Measurements from ENCODE around the gene EYA2.

Gene EYA2

DNA sequence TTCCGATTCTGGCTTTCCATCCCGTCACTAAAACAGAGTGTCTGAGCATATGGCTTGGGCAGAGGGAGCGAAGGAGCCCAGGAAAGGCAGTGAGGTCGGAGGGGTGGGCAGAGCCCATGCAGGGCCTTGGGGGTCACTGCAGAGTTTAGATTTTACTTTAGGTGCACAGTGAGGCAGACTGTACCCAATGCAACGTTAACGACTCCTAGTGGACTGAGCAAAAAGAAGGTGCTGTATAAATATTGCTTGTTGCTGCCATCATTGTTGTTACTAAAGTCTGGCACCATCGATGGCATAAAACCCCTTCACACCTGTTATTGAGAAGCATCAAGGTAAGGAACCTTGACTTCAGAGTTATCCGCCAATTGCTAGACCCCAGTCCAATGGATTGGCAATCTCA is 119.0 kb downstream of the EYA2 start:
- DNase-seq = no peak

DNA sequence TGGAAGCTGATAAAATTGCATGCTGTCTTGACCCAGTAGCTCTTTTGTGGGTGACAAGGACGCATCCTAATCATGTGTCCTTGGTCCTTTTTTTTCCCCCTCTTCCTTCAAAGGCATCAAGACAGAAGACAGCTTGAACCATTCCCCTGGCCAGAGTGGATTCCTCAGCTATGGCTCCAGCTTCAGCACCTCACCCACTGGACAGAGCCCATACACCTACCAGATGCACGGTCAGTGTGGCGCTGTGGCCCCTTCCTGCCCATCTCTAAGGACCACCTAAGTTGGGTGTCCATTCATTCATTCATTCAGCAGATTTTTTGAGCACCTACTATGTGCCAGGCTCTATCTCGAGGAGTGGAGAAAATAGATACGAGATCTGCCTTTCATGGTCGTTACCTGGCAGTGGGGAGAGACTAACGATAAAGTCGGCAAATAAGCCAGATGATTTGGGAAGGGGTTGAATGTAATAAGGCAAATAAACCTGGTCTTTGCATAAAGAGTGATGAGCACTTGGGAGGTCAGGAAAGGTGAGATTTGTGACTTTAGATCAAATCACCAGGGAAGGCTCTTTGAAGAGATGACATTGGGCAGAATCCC is 121.5 kb downstream of the EYA2 start:
- no peak for DNase-seq

GRCh38 chr20:47018381-47018780 is 123.7 kb downstream of the EYA2 start:
- DNase-seq = no peak

DNA sequence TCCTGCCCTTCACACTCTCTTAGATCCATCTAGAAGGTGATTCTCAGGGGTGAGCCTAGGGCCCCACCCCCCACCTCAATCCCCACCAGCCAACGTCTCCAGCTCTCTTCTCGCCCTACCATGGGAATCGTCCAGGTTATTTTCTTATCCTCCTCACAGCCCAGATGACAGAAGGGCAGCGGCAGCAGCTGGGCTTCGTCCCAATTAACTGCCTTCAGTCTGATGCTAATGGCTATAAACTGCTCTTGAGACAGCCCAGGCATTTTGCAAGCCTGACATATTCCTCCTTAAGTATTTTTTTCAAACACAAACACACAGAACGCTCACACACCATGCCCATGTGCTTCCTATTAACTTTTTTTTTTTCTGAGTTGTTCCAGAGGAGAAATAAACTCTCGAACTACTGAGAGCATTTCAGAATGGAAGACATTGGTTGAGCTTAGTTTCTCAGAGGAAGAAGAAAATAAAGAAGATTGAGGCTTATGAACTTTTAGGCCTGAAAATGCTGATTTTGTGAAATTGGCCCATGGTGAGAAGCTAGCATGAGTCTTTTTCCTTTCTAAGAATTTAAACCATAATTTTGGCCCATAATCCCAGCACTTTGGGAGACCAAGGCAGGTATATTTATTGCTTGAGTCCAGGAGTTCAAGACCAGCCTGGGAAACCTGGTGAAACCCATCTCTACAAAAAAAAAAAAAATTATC is 124.6 kb downstream of the EYA2 start:
- DNase-seq = no peak

GRCh38 chr20:47020231-47020630 is 125.6 kb downstream of the EYA2 start:
- DNase-seq = no peak

GRCh38 chr20:47021850-47022249 is 127.2 kb downstream of the EYA2 start:
- DNase-seq = no peak

DNA sequence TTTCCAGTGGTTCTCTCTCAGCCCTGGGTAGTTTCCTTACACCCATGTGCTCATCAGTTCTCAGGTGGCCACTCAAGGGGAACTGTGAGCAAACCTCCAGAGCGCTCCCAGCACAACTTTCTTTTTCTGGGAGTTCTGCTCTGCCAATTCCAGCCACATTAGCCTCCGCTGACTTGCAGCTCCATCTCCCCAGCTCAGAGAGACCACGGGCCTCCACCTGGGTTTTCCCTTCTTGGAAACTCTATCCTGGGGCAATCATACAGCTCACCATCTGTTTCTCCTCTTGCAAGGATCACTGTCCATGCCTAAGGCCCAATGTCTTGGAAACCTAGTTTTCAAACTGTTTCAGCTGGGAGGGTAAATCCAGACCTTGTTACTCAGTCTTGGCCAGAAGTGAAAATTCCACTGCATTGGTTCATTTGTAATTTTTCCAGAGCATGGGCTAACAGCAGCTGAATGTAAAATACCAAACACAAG is 129.9 kb downstream of the EYA2 start:
- DNase-seq = no peak

- no peak for DNase-seq
Observed at GRCh38 chr20:47027042-47027441, 132.4 kb downstream of the EYA2 start.

DNA sequence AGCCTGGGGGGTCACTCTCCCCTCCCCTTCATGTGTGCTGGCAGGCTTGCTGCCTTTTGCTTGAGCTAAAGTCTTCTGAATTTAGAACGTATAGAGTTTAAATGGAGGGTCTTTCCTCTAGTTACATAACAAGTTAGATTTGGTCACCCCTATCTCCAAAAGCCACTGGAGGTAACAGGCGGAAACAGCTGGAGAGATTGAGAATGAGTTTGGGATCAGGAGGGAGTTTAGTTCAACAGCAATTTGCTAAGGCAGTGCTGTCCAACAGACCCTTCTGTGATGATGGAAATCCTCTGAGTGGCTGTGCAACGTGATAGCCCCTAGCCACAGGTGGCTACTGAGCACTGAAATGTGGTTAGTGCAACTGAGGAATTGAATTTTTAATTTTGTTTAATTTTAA is 132.8 kb downstream of the EYA2 start:
- DNase-seq = no peak

- DNase-seq = no peak
Observed at GRCh38 chr20:47028487-47028886, 133.8 kb downstream of the EYA2 start.

- DNase-seq = no peak
Observed at GRCh38 chr20:47029845-47030244, 135.2 kb downstream of the EYA2 start.

GRCh38 chr20:47030271-47030810 is 135.7 kb downstream of the EYA2 start:
- DNase-seq = no peak

- DNase-seq = no peak
Observed at GRCh38 chr20:47031004-47031403, 136.4 kb downstream of the EYA2 start.

DNA sequence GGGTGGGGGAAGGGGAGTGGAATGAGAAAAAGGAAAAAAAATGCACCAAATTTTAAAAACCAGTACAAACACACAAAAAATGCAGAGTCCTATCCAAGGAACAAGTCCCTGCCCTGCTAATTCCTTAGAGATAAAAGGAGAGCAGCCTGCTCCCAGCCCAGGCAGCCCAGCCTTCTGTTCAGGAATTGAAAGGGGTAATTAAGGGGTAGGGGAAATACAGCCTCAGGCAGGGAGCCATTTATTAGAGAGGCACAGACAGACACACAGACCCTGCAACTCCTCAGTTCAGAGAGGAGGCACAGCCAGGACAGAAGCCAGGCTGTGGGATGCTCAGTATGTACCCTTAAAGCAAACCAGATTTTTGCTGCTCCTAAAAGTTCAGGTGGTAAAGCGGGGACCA is 137.2 kb downstream of the EYA2 start:
- DNase-seq = no peak

DNA sequence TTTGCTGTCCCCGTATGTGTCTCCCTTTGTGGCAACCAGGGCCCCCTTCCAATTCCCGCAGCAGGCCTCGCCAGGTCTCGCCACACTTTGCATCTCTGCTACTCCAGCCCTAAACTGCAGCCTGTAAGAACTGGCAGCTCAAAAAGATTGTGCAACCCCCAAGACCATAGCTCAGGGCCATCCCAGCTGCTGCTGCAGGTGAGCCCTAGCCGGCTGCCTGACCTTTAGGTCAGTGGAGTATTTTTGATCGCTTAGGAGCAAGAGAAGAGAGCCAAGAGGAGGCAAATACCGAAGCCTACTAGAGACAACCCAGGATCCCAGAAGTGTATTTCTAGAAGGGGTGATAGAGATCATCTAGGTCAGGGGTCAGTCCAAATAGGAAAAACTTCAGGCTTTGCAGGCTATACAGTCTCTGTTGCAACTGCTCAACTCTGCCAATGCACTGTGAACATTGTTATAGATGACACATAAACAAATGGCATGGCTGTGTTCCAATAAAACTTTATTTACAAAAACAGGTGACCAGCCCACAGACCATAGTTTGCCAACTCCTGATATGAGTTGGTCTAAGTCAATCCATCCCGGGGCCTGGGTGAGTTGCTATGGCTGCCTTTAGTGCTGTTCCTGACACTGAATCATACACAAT is 138.4 kb downstream of the EYA2 start:
- DNase-seq = no peak

- DNase-seq = no peak
Observed at GRCh38 chr20:47033665-47034064, 139.0 kb downstream of the EYA2 start.

DNA sequence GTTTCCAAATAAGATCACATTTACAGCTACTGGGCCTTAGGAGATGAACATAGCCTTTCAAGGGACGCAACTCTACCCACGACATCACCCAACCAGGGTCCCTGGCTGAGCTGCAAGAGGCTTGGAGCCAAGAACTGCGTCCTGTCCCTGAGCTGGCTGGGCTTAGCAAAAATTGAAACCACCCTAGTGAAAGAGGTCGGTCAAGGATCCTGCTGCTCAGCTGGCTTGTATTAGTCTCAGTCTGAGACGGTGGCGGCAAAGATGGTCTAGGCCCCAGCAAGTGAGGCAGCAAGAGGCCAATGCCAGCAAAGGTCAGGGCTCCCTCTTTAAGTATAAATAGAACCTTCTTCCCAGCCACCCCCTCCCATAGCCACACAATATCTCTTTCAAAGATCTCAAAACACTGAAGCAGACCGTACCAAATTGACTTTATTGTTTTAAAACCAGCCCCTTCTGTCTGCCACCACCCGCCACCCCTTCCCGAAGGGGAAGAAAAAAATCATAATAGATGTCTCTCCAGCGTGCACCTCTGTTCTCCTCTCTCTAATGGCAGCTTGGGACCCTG is 140.5 kb downstream of the EYA2 start:
- no peak for DNase-seq

DNA sequence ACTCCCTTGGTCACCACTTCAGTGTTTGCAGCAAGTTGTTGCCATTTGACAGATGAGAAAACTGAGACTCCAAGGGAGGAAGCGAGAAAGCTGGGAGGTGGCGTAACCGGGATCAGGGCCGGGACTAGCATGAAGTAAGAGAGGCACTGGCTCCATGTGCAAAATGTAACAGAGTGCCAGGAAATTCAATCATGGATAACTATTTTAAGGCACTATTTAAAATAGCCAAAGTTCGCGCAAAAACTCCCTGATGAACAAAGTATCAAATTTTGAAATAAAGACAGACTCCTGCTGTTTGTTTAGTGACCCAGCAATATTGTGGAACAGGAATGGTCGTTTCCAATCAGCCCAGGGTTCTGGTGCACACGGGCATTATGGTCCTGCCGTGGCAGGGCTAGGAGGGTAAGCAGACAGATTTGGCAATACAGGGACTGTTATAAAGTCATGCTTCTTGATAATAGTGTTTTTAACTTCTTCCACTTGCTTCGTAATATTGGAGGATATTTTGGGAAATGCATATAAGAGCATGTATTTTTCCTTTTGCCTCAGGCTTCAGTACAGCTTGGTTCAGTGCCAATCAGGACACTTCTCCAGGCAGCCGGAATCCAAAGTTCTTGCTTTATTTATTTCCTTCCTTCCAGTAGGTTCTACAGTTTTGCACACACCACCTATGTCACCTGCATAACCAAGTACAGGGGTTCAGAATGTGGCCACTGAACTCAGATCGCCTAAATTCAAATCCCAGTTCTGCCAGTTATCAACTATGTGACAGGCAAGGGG is 141.6 kb downstream of the EYA2 start:
- DNase-seq = no peak

GRCh38 chr20:47038566-47039560 is 144.2 kb downstream of the EYA2 start:
- DNase-seq = no peak

DNA sequence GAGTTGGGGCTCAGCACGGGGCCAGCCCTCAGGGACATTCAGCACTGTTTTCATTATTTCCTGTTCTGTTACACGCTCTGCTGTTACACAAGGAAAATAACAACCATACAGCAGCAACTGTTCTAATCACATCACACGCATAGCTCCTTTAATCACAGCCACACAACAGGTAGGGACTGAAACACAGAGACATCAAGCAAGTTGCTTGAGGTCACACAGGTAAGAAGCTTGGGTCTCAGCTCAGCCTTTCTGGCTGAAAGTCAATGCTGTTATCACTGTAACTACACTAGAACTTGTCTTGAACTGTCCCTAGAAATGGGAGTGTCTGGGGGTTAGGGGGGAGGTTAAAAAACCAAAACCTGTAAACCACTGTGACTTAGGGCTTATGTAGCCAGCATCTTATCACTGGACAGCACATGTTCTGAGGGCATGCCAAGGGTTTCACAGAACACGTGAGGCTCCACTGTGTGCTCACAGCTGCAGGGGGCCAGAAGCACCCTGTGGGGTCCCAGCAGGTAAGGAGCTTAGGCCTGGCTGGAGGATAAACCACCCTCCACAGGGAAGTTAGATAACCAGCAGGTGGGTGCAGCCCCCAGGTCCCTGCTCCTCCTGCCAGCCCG is 146.0 kb downstream of the EYA2 start:
- no peak for DNase-seq

GRCh38 chr20:47041396-47041899 is 146.8 kb downstream of the EYA2 start:
- no peak for DNase-seq

Measured in GDM1 (cell line).